Activated T-cell treated with anti-CD3 and anti-CD28 coated beads, Interleukin-2, amount 50 U/mL, for 72 hours (primary cell): ENCODE results near the gene TNFAIP1. TPM values are rescaled to one million over a fixed set of nuclear protein-coding genes. Genes with fewer than 3 reads are reported as not detected.

ENCODE experiments used
- ATAC-seq, 2 donors: fragments of 150-1000 bp; cut with Tn5 transposase; replicated peaks in 1 of 2; 2 replicates each; pipeline ENCODE4 v1.10.0; 2021; ENCODE audit warnings: moderate library complexity in 2 of 2, mild to moderate bottlenecking in 1 of 2
- DNase-seq, 2 donors: peaks; one replicate each; pipeline ENCODE4 v3.0.0; 2021 to 2022; ENCODE audit warnings: mixed read lengths in 1 of 2
- H3K27ac Mint-ChIP-seq: one replicate; pipeline ENCODE4 v1.8.0; 2022; ENCODE audit warnings: mild to moderate bottlenecking, moderate library complexity, mixed read lengths
- H3K27me3 Mint-ChIP-seq: one replicate; pipeline ENCODE4 v1.8.0; 2022; ENCODE audit warnings: low read depth, mixed read lengths
- H3K36me3 Mint-ChIP-seq, 2 donors: one replicate each; pipeline ENCODE4 v1.8.0; 2022; ENCODE audit warnings: mixed read lengths in 2 of 2, mild to moderate bottlenecking in 1 of 2; ENCODE audit not compliant: insufficient read depth in 2 of 2
- H3K4me1 Mint-ChIP-seq: one replicate; pipeline ENCODE4 v1.8.0; 2022; ENCODE audit warnings: low read depth, mixed read lengths
- H3K4me3 Mint-ChIP-seq, 2 donors: one replicate each; pipeline ENCODE4 v1.8.0; 2022; ENCODE audit warnings: mild to moderate bottlenecking in 2 of 2, mixed read lengths in 2 of 2, moderate library complexity in 2 of 2
- H3K9me3 Mint-ChIP-seq, 2 donors: one replicate each; pipeline ENCODE4 v1.8.0; 2022; ENCODE audit warnings: mixed read lengths in 2 of 2
- total RNA-seq, 2 donors: library from RNA; stranded (reverse); gene quantifications; one replicate each; pipeline ENCODE4 v1.2.3, GENCODE V29; 2022

Gene TNFAIP1
- total RNA-seq, 2 donors from 2014 or later: 20.9 to 22.1 TPM

GRCh38 chr17:28371245-28372202, 36.0 kb downstream of the TNFAIP1 start, which contains the start of gene SARM1:
TSS of gene SARM1 (plus strand) at chr17:28371694. CDS start at chr17:28372033, 339 bp downstream.
- Mint-ChIP-seq H3K27ac (peak within 1 kb of the TSS; percentile 65), H3K9me3 (no peaks in the 10 kb centered on the region), H3K27me3 (no peaks in the 10 kb centered on the region), H3K4me3 (peak within 1 kb of the TSS; percentile 92 to 96), H3K36me3 (peaks cover 0 to 4% of the 10 kb centered on the region in 2 donors), H3K4me1 (peaks cover 22% of the 10 kb centered on the region)
- peak; percentile 87 to 88 for ATAC-seq
- peak; percentile 90 to 93 for DNase-seq

GRCh38 chr17:28372203-28372944, 36.8 kb downstream of the TNFAIP1 start:
- H3K36me3 Mint-ChIP-seq: peaks cover 0 to 4% of the 10 kb centered on the region in 2 donors
- no peaks in the 10 kb centered on the region for H3K9me3 Mint-ChIP-seq
- peaks cover 22% of the 10 kb centered on the region for H3K4me1 Mint-ChIP-seq
- DNase-seq: peak; percentile 31 to 36
- H3K27ac Mint-ChIP-seq: no peak overlapping the region
- ATAC-seq: peak in 1 of 2 donors; percentile 8
- peak overlapping the region; percentile 92 to 96 for H3K4me3 Mint-ChIP-seq
- no peaks in the 10 kb centered on the region for H3K27me3 Mint-ChIP-seq

GRCh38 chr17:28372945-28373274, 37.3 kb downstream of the TNFAIP1 start:
- Mint-ChIP-seq H3K9me3 (no peaks in the 10 kb centered on the region), H3K27me3 (no peaks in the 10 kb centered on the region), H3K4me3 (peak overlapping the region; percentile 92 to 96), H3K36me3 (peaks cover 0 to 4% of the 10 kb centered on the region in 2 donors), H3K4me1 (peaks cover 22% of the 10 kb centered on the region), H3K27ac (no peak overlapping the region)
- DNase-seq (no peak), ATAC-seq (no peak)

- H3K4me1 Mint-ChIP-seq: peaks cover 26% of the 10 kb centered on the region
- H3K36me3 Mint-ChIP-seq: peaks cover 0 to 2% of the 10 kb centered on the region in 2 donors
- H3K9me3 Mint-ChIP-seq: no peaks in the 10 kb centered on the region
- H3K27ac Mint-ChIP-seq: no peak overlapping the region
- H3K4me3 Mint-ChIP-seq: peak overlapping the region in 1 of 2 donors; percentile 46
- DNase-seq (no peak), ATAC-seq (no peak)
- H3K27me3 Mint-ChIP-seq: peaks cover 6% of the 10 kb centered on the region
These were observed 44.5 kb downstream of the TNFAIP1 start for GRCh38 chr17:28379814-28380801.

DNA sequence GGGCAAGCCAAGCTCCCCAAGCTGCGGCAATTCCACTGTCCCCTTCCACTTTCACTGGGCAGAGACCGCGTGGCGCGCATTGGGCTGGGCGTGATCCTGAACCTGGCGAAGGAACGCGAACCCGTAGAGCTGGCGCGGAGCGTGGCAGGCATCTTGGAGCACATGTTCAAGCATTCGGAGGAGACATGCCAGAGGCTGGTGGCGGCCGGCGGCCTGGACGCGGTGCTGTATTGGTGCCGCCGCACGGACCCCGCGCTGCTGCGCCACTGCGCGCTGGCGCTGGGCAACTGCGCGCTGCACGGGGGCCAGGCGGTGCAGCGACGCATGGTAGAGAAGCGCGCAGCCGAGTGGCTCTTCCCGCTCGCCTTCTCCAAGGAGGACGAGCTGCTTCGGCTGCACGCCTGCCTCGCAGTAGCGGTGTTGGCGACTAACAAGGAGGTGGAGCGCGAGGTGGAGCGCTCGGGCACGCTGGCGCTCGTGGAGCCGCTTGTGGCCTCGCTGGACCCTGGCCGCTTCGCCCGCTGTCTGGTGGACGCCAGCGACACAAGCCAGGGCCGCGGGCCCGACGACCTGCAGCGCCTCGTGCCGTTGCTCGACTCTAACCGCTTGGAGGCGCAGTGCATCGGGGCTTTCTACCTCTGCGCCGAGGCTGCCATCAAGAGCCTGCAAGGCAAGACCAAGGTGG, 45.7 kb downstream of the TNFAIP1 start:
- Mint-ChIP-seq H3K9me3 (no peaks in the 10 kb centered on the region), H3K27ac (no peak overlapping the region), H3K4me1 (peaks cover 34% of the 10 kb centered on the region), H3K36me3 (peaks cover 0 to 2% of the 10 kb centered on the region in 2 donors), H3K27me3 (peaks cover 6% of the 10 kb centered on the region), H3K4me3 (peak overlapping the region; percentile 31 to 46)
- DNase-seq (peak; percentile 43 to 49), ATAC-seq (no peak)

GRCh38 chr17:28384281-28385036, 48.9 kb downstream of the TNFAIP1 start:
- peaks cover 36% of the 10 kb centered on the region for H3K4me1 Mint-ChIP-seq
- H3K27ac Mint-ChIP-seq: peak overlapping the region; percentile 14
- ATAC-seq: peak; percentile 93 to 96
- peaks cover 0 to 5% of the 10 kb centered on the region in 2 donors for H3K36me3 Mint-ChIP-seq
- peaks cover 6% of the 10 kb centered on the region for H3K27me3 Mint-ChIP-seq
- peak overlapping the region; percentile 70 to 95 for H3K4me3 Mint-ChIP-seq
- H3K9me3 Mint-ChIP-seq: no peaks in the 10 kb centered on the region
- DNase-seq: peak; percentile 69 to 70

DNA sequence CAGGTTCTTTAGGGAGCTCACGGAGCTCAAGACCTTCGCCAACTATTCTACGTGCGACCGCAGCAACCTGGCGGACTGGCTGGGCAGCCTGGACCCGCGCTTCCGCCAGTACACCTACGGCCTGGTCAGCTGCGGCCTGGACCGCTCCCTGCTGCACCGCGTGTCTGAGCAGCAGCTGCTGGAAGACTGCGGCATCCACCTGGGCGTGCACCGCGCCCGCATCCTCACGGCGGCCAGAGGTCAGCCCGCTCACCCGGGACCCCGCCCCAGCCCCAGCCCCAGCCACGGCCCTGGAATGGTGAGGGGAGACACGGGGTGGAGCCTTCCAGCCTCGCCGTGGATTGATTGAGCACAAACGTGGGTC, 49.5 kb downstream of the TNFAIP1 start:
- DNase-seq: no peak
- ATAC-seq: peak; percentile 25 to 45
- Mint-ChIP-seq H3K4me1 (peaks cover 36% of the 10 kb centered on the region), H3K9me3 (no peaks in the 10 kb centered on the region), H3K4me3 (peak overlapping the region; percentile 70 to 95), H3K36me3 (peaks cover 0 to 9% of the 10 kb centered on the region in 2 donors), H3K27ac (no peak overlapping the region), H3K27me3 (peaks cover 6% of the 10 kb centered on the region)

DNA sequence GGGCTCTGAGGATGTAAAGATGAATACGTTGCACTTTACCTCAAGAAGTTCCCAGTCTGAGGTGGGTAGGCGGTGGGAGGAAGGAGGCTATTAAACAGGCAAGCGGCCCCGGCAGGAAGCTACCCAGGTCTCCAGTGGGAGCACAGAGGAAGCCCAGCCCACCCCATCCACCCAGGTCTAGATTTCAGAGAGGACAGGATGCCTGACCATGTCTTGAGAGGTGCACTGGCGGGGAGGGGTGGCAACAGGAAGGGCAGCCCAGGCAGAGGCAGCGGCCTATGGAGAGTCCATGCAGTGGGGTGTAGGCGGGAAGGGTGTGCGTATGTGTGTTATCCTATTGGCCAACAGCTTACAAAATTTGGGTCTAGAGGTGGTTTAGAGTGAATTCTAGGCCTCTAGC, 49.8 kb downstream of the TNFAIP1 start:
- ATAC-seq: peak in 1 of 2 donors; percentile 23
- Mint-ChIP-seq H3K36me3 (peaks cover 0 to 13% of the 10 kb centered on the region in 2 donors), H3K27me3 (peaks cover 6% of the 10 kb centered on the region), H3K9me3 (no peaks in the 10 kb centered on the region), H3K4me1 (peaks cover 32% of the 10 kb centered on the region), H3K27ac (no peak overlapping the region), H3K4me3 (peak overlapping the region; percentile 70 to 95)
- peak in 1 of 2 donors; percentile 26 for DNase-seq

DNA sequence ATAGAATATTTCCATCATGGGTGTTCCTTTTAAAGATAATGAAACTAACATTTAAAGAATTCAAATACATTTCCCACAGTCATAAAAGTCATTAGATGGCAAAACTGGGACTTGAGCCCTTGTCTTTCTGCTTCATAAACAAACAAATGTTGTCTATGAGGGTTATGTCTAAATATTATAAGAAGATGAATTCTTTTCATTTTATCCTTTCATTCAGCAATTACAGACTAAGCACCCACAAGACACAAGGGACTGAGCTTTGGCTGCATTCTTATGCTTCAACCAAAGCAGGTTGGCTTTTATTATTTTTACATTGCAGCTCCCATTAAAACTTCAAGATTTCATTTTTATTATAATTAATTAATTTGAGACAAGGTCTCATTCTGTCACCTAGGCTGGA, 50.8 kb downstream of the TNFAIP1 start:
- peaks cover 6% of the 10 kb centered on the region for H3K27me3 Mint-ChIP-seq
- DNase-seq (no peak), ATAC-seq (no peak)
- peaks cover 0 to 15% of the 10 kb centered on the region in 2 donors for H3K36me3 Mint-ChIP-seq
- no peak overlapping the region for H3K27ac Mint-ChIP-seq
- no peaks in the 10 kb centered on the region for H3K9me3 Mint-ChIP-seq
- H3K4me1 Mint-ChIP-seq: peaks cover 25% of the 10 kb centered on the region
- H3K4me3 Mint-ChIP-seq: no peak overlapping the region

DNA sequence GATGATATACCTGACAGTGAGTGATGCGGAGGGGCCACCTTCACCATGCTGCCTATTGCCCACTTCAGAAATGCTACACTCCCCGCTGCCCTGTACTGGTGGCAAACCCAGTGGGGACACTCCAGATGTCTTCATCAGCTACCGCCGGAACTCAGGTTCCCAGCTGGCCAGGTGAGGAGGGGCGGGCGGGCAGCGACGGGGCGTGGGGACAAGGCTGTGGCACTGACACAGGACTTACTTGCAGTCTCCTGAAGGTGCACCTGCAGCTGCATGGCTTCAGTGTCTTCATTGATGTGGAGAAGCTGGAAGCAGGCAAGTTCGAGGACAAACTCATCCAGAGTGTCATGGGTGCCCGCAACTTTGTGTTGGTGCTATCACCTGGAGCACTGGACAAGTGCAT, 52.5 kb downstream of the TNFAIP1 start:
- no peak for DNase-seq
- Mint-ChIP-seq H3K27me3 (no peaks in the 10 kb centered on the region), H3K36me3 (peaks cover 0 to 15% of the 10 kb centered on the region in 2 donors)

DNA sequence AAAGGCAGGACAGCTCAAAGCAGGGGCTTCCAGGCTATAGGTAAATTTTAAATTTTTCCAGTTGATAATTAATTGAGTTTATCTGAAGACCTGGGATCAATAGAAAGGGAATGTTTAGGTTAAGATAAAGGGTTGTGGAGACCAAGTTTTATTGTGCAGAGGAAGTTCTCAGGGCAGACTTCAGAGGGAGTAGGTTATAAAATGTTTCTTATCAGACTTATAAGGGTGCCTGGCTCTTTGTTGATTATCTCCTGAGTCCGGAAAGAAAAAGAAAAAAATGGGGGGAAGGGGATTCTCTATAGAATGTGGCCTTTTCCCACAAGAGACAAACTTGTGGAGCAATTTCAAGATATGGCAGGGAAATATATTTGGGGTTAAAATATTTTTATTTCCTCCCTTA, 54.6 kb downstream of the TNFAIP1 start:
- Mint-ChIP-seq H3K36me3 (peaks cover 2 to 16% of the 10 kb centered on the region in 2 donors), H3K4me3 (no peak overlapping the region), H3K4me1 (peaks cover 14% of the 10 kb centered on the region), H3K27me3 (no peaks in the 10 kb centered on the region), H3K9me3 (no peaks in the 10 kb centered on the region), H3K27ac (no peak overlapping the region)
- DNase-seq: no peak
- ATAC-seq: no peak

More for the DNA sequence above, 52.5 kb downstream of the TNFAIP1 start:
- no peak overlapping the region for H3K4me3 Mint-ChIP-seq
- no peak overlapping the region for H3K27ac Mint-ChIP-seq
- no peaks in the 10 kb centered on the region for H3K9me3 Mint-ChIP-seq
- ATAC-seq: no peak
- peaks cover 25% of the 10 kb centered on the region for H3K4me1 Mint-ChIP-seq
